GM13977 (cell line): ENCODE data around the gene HGF.
"Not testable (repeated sequence)": the region's sequence is repeated elsewhere in the genome, so short reads cannot be mapped to it uniquely, and the experiment has no call there.

ENCODE experiments used
- DNase-seq: peaks from one replicate; pipeline ENCODE4 v3.0.0; 2012; ENCODE audit warnings: low spot score
- CTCF ChIP-seq: IDR thresholded peaks from 2 replicates; pipeline ENCODE4 v1.5.1; 2012; ENCODE audit warnings: mild to moderate bottlenecking, control low read depth; ENCODE audit not compliant: insufficient read depth; ENCODE audit errors: extremely low read depth, missing control alignments
- in situ Hi-C: fragments of 300-500 bp; cut with MboI; formaldehyde crosslinking; loops from one replicate; pipeline ENCODE4 v1.12.0; 2022; ENCODE audit warnings: low sequenced_read_pairs, low pct_unique_long_range_greater_than_20kb, mixed read lengths, inconsistent platforms; ENCODE audit not compliant: unreplicated experiment

The HGF gene

GRCh38 chr7:81769891-81770727 is at the start of gene HGF:
Gene HGF, minus strand, starts transcription at chr7:81770047. Its CDS starts 76 bp downstream, at chr7:81769971.
- no peak for DNase-seq
- TF ChIP-seq CTCF: no peak
- in situ Hi-C loops: no loop called here

GRCh38 chr7:81816312-81816711 is 46.5 kb upstream of the HGF start:
- TF ChIP-seq CTCF: no peak
- in situ Hi-C loops: no loop called here
- DNase-seq: no peak

GRCh38 chr7:81812866-81813476 is 43.1 kb upstream of the HGF start:
- DNase-seq, in situ Hi-C loops: not testable (repeated sequence)

- in situ Hi-C loops: no loop called here
- DNase-seq: no peak
- no peak for TF ChIP-seq CTCF
Observed at GRCh38 chr7:81811956-81812865, 42.4 kb upstream of the HGF start.

- in situ Hi-C loops: no loop called here
- TF ChIP-seq CTCF: no peak
- no peak for DNase-seq
Observed at GRCh38 chr7:81810476-81811155, 40.8 kb upstream of the HGF start.

GRCh38 chr7:81808310-81808709 is 38.5 kb upstream of the HGF start:
- DNase-seq, in situ Hi-C loops: not testable (repeated sequence)

- in situ Hi-C loops: no loop called here
- no peak for TF ChIP-seq CTCF
- DNase-seq: no peak
Observed at GRCh38 chr7:81803267-81803666, 33.4 kb upstream of the HGF start.
